Stimulated activated CD8-positive, alpha-beta memory T cell treated with anti-CD3 and anti-CD28 coated beads, Interleukin-12 subunit alpha, Interleukin-12 subunit beta, amount 100 ng/mL, for 4 hours (primary cell): Measurements from ENCODE around the gene KRTAP4-16.
"Not testable (repeated sequence)": the region's sequence is repeated elsewhere in the genome, so short reads cannot be mapped to it uniquely, and the experiment has no call there.

Source experiments
- DNase-seq: peaks from one replicate; pipeline ENCODE4 v3.0.0-alpha.2; 2020; ENCODE audit warnings: low read depth

KRTAP4-16 gene

DNA sequence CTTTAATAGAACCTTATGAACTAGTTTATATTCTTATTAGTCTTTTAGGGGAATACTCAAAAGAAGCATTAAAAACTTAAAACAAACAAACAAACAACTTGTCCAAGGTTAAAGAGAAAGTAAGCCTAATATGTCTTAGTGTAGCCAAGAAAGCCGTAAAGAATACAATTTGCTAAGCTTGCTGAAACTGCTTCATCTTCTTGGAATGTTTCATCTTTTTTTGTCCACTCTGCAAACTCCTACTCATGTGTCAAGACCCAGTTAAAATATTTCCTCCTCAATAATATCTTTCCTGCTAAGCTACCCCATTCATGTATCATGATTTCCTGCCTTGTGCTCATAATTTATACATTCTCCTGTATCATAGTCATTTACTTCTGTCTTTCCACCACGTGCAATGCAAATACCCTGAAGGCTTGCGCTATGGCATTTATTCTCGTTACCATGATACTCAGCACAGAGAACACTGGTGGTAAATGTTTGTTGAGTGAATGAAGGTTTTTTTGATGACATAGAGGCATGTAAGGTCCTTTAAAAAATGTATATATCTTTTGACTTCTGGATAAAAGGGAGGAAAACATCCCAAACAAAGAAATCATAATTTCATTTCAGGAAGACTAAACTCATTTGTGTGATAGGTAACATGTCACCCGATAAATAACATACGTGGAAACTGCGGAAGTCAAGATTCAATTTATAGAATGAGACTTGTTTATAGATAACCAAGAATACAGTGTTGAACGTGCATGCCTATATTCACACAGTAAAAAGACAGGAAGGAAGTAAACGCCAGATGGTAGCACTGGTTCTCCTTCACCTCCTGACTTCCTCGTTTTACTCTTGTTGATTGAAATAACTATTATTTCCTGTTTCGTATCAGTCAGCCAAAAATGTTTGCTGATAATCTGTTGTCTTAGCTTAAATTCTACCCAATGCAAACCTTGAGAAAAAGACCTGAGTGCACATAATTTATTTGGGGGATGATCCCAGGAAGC, 18.0 kb upstream of the KRTAP4-16 start:
- DNase-seq, result not testable (repeated sequence)

DNA sequence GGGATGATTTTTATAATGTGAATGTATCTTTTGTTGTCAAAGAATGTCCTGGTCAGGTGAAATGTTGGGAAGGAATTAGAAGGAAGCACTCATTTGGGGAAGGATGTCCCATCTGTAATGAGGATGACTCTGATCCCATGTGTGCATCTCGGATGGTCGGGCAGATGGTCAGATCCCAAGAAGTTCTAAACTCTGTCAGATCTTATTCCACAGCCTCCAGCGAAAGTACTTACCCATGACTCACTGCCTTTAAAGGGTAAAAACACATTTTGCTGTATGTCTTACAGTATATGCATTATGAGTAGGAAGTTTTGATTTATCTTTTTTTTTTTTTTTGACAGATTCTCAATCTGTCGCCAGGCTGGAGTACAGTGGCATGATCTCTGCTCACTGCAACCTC, 16.7 kb upstream of the KRTAP4-16 start:
- no peak for DNase-seq

DNA sequence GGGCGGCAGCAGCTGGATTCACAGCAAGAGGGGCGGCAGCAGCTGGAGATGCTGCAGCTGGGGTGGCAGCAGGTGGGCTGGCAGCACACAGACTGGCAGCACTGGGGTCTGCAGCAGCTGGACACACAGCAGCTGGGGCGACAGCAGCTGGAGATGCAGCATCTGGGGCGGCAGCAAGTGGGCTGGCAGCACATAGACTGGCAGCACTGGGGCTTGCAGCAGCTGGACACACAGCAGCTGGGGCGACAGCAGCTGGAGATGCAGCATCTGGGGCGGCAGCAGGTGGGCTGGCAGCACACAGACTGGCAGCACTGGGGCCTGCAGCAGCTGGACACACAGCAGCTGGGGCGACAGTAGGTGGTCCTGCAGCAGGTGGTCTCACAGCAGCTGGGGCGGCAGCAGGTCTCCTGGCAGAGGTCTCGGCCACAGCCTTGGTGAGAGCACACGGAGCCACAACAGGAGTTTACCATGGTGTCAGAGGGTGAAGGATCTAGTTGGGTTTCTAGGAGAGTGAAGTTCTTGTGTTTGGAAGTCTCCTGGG, 15.9 kb upstream of the KRTAP4-16 start, which contains the start of gene KRTAP4-11:
Gene KRTAP4-11, minus strand, starts transcription at position 528 of the 541 bp plus-strand sequence. Its CDS starts 58 bp downstream, at position 470.
- DNase-seq, result not testable (repeated sequence)

DNA sequence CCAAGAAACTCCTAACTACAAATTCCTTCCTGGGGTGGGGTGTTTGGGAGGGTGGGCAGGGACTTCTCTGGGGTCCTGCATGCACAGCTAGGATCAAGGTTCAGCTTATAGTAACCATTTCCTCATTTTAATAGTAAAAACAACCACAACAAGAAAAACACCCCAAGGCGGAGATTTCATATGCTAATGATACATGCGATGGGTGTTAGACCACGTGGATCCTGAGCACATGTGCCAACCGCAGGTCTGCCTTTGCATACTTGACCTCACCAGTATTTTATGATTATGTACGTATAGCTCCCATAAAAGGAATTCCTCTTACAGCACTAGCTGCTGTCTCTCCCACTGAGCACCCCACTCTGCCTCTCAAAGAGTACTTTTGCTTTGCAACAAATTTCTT, 14.3 kb upstream of the KRTAP4-16 start:
- DNase-seq, result no peak

DNA sequence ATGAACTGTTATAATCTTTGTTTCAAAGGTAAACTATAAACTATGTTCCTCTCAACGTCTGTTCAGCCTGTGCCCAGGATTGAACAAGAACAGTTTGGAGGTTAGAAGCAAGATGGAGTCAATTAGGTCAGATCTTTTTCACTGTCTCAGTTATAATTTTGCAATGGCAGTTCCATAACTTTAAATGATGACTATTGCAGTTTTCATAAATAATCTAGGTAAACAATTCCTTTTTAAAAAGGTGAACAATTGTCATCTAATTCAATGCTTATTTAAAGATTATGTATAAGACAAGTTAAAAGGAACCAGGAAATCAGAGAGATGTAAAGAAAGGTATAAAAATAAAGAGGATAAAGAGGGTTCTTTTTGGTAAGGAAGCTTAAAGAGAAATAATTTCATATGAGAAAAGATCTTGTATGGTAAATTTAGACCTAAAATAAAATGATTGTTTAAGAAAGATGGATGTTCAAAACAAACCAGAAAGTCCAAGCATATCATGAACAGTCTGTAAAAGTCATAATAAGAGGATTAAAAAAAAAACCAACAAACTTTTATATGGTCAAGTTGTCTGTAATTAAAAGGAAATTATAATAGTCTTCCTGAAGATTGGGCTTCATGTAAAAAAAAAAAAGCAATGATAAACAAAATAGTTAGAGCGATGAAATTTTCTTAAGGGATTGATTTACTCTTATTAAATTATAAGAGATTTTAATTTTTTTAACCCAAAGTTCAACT, 9.3 kb upstream of the KRTAP4-16 start:
- no peak for DNase-seq

DNA sequence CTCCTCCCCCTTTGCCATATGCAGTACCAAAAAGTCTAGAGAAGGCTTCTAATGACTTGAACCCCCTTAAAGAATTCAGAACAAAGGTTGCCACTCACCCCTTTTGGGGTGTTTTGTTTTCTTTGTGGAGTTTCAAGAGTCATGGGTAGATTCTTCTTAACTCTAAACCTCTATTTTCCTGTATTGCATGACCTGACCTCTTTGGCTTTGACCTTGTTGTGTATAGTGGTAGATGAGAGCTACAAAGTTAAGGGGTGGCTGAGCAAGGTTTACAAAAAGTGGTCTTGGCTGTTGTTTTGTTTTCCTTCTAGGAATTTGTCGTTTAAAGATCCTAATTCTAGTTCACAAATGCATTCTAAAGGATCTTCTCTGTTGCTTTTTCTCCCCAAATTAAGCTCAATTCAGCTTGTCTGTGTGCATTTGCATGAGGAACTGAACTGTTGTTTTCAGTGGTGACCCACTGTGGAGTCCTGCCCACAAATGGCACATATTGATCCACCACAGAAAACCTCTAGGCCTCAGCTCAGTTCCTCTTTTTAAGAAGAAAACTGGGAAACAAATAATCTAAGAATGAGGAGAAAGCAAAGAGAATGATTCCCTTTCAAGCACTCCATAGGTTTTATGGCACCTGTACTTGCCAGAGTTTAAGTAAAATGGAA, 6.8 kb upstream of the KRTAP4-16 start:
- not testable (repeated sequence) for DNase-seq

DNA sequence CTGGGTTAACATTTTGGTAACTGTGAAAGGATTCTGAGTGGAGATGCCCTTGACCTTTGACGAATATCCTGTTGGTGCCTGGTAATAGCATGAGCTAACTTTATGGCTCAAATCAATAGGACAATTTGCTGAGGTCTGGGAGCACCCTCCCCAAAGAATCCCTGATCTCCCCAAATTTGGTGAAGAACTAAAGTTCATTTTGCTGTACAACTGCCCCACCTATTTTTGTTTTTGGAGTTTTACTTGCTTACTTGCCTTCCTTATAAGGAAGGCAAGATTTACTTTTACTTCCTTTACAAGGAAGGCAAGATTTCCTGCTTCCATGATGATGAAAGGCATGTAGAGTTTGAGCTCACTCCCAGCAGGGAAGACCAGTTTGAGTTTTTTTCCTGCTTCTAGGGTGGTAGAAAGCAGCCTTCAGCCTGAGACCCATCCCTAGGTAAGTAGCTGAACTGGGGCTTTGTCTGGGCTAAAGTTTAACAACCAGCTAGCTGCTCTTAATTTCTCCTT, 6.0 kb upstream of the KRTAP4-16 start:
- no peak for DNase-seq

DNA sequence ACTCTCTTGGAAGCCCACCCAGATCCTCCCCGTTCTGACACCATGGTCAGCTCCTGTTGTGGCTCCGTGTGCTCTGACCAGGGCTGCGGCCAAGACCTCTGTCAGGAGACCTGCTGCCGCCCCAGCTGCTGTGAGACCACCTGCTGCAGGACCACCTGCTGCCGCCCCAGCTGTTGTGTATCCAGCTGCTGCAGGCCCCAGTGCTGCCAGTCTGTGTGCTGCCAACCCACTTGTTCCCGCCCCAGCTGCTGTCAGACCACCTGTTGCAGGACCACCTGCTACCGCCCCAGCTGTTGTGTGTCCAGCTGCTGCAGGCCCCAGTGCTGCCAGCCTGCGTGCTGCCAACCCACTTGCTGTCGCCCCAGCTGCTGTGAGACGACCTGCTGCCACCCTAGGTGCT, 3.3 kb upstream of the KRTAP4-16 start, which contains the start of gene KRTAP4-9:
Gene KRTAP4-9, plus strand, starts transcription at position 43 of the 400 bp plus-strand sequence. Its CDS starts 0 bp downstream, at position 43.
- DNase-seq, result not testable (repeated sequence)

DNA sequence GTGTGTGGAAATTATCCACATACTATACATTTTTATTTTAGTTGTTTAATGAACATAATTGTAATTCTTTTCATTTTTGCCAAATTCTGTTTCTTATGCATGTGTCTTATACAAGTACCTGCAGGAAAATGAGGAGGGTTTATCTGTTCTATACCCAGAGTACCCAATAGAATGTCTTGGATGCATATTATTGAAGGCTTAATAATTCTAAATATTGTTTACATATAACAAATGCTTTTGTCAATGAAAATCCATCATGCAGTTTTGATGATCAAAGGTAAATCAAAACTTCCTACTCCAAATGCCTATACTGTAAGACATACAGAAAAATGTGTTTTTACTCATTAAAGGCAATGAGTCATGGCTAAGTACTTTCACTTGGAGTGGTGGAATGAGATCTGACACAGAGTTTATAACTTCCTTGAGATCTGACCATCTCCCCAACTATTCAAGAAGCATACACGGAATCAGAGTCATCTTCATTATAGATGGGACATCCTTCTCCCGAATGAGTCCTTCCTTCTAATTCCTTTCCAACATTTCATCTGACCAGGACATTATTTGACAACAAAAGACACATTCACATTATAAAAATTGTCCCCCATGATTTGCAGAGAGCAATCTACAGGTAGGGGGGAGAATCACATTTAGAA, 2.5 kb upstream of the KRTAP4-16 start:
- not testable (repeated sequence) for DNase-seq

DNA sequence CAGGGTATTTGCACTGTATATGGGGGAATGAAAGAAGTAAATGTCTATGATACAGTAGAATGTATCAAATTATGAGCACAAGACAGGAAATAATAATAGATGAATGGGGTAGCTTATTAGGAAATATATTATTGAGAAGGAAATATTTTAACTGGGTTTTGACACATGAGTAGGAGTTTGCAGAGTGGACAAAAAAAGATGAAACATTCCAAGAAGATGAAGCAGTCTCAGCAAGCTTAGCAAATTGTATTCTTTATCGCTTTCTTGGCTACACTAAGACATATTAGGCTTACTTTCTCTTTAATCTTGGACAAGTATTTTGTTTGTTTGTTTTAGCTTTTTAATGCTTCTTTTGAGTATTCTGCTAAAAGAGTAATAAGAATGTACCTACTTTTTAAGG, 1.9 kb upstream of the KRTAP4-16 start:
- DNase-seq, result no peak

DNA sequence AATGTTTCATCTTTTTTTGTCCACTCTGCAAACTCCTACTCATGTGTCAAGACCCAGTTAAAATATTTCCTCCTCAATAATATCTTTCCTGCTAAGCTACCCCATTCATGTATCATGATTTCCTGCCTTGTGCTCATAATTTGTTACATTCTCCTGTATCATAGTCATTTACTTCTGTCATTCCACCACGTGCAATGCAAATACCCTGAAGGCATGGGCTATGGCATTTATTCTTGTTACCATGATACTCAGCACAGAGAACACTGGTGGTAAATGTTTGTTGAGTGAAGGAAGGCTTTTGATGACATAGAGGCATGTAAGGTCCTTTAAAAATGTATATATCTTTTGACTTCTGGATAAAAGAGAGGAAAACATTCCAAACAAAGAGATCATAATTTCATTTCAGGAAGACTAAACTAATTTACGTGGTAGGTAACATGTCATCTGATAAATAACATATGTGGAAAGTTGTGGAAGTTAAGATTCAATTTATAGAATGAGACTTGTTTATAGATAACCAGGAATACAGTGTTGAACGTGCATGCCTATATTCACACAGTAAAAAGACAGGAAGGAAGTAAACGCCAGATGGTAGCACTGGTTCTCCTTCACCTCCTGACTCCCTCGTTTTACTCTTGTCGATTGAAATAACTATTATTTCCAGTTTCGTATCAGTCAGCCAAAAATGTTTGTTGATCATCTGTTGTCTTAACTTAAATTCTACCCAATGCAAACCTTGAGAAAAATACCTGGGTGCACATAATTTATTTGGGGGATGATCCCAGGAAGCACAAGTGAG, 2.1 kb downstream of the KRTAP4-16 start:
- not testable (repeated sequence) for DNase-seq

DNA sequence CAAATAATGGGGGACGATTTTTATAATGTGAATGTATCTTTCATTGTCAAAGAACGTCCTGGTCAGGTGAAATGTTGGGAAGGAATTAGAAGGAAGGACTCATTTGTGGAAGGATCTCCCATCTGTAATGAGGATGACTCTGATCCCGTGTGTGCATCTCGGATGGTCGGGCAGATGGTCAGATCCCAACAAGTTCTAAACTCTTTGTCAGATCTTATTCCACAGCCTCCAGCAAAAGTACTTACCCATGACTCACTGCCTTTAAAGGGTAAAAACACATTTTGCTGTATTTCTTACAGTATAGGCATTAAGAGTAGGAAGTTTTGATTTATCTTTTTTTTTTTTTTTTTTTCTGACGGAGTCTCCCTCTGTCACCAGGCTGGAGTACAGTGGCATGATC, 3.5 kb downstream of the KRTAP4-16 start:
- DNase-seq, result no peak

DNA sequence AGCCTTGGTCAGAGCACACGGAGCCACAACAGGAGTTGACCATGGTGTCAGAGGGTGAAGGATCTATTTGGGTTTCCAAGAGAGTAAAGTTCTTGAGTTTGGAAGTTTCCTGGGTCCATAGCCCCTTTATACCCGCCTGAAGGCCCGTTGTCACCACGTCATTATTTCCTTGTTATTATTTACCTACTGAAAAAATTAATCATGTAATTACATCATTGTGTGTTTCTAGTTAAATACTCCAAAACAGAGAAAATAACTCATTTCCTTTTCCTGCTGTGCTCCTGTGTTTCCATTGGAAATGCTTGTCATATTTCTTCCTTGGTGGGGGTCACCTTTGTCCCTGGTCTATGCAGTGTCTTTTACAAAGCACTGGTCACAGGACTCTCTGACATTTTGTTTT, 4.0 kb downstream of the KRTAP4-16 start, which contains the start of gene KRTAP4-8:
Gene KRTAP4-8, minus strand, starts transcription at position 101 of the 400 bp plus-strand sequence. Its CDS starts 58 bp downstream, at position 43.
- no peak for DNase-seq

DNA sequence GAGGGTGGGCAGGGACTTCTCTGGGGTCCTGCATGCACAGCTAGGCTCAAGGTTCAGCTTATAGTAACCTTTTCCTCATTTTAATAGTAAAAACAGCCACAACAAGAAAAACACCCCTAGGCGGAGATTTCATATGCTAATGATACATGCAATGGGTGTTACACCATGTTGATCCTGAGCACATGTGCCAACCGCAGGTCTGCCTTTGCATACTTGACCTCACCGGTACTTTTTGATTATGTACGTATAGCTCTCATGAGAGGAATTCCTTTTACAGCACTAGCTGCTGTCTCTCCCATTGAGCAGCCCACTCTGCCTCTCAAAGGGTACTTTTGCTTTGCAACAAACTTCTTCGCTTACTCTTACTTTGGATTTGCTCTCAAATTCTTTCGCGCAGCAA, 6.0 kb downstream of the KRTAP4-16 start:
- DNase-seq, result no peak

DNA sequence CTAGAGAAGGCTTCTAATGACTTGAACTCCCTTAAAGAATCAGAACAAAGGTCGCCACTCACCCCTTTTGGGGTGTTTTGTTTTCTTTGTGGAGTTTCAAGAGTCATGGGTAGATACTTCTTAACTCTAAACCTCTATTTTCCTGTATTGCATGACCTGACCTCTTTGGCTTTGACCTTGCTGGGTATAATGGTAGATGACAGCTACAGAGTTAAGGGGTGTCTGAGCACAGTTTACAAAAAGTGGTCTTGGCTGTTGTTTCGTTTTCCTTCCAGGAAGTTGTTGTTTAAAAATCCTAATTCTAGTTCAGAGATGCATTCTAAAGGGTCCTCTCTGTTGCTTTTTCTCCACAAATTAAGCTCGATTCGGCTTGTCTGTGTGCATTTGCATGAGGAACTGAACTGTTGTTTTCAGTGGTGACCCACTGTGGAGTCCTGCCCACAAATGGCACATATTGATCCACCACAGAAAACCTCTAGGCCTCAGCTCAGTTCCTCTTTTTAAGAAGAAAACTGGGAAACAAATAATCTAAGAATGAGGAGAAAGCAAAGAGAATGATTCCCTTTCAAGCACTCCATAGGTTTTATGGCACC, 13.2 kb downstream of the KRTAP4-16 start:
- not testable (repeated sequence) for DNase-seq

DNA sequence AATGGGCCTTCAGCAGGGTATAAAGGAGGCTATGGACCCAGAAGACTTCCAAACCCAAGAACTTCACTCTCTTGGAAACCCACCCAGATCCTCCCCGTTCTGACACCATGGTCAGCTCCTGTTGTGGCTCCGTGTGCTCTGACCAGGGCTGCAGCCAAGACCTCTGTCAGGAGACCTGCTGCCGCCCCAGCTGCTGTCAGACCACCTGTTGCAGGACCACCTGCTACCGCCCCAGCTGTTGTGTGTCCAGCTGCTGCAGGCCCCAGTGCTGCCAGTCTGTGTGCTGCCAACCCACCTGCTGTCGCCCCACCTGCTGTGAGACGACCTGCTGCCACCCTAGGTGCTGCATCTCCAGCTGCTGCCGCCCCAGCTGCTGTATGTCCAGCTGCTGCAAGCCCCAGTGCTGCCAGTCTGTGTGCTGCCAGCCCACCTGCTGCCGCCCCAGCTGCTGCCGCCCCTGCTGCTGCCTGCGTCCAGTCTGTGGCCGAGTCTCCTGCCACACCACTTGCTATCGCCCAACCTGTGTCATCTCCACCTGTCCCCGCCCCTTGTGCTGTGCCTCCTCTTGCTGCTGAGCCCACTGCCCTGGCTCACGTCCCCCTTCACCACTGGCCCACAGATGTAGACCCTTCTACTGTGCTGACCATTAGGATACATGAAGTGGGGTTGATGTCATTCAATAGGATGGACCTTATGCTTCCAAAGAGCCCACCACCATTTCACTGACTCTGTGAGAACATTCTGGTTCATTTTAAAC, 17.7 kb downstream of the KRTAP4-16 start, which contains the start of gene KRTAP4-7:
Gene KRTAP4-7, plus strand, starts transcription at position 51 of the 757 bp plus-strand sequence. Its CDS starts 57 bp downstream, at position 108.
- DNase-seq, result not testable (repeated sequence)

DNA sequence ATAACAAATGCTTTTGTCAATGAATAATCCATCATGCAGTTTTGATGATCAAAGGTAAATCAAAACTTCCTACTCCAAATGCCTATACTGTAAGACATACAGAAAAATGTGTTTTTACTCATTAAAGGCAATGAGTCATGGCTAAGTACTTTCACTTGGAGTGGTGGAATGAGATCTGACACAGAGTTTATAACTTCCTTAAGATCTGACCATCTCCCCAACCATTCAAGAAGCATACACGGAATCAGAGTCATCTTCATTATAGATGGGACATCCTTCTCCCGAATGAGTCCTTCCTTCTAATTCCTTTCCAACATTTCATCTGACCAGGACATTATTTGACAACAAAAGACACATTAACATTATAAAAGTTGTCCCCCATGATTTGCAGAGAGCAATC, 18.6 kb downstream of the KRTAP4-16 start:
- DNase-seq, result not testable (repeated sequence)

DNA sequence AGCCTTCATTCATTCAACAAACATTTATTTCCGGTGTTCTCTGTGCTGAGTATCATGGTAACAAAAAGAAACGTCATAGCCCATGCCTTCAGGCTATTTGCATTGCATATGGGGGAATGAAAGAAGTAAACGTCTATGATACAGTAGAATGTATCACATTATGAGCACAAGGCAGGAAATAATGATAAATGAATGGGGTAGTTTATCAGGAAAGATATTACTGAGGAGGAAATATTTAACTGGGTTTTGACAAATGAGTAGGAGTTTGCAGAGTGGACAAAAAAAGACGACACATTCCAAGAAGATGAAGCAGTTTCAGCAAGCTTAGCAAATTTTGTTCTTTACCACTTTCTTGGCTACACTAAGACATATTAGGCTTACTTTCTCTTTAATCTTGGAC, 19.4 kb downstream of the KRTAP4-16 start:
- DNase-seq, result no peak

DNA sequence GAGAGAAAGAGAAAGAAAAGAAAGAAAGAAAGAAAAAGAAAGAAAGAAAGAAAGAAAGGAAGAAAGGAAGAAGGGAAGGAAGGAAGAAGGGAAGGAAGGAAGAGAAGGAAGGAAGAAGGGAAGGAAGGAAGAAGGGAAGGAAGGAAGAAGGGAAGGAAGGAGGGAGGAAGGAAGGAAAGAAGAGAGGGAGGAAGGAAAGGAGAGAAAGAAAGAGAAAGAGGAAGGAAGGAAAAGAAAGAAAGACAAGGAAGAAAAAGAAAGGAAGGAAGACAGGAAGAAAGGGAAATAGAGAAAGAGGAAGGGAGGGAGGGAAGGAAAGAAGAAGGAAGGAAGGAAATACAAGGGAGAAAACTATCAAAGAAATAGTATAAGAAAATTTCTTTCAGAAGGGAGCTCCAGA, 25.2 kb downstream of the KRTAP4-16 start:
- no peak for DNase-seq
